ENCODE measurements around the gene AADAT.
"Not testable (repeated sequence)": the region's sequence is repeated elsewhere in the genome, so short reads cannot be mapped to it uniquely, and the experiment has no call there.

- TF ChIP-seq CTCF (IDR thresholded peaks at IDR 0.05; ENCODE audit: low read depth, low read length, missing input control); TAF1 (conservative IDR thresholded peaks at IDR 0.05); MAX (IDR thresholded peaks at IDR 0.05); ATF3 (IDR thresholded peaks at IDR 0.05); YY1 (IDR thresholded peaks at IDR 0.05); REST (IDR thresholded peaks at IDR 0.05); NR2F2 (IDR thresholded peaks at IDR 0.05); RAD21 (IDR thresholded peaks at IDR 0.05); EGR1 (IDR thresholded peaks at IDR 0.05; ENCODE audit: low read depth in 2 of 2); GABPA (IDR thresholded peaks at IDR 0.05 in 1 of 2, conservative IDR thresholded peaks at IDR 0.05 in 1 of 2): not testable (repeated sequence)
These were observed 43.6 kb downstream of the AADAT start for GRCh38 chr4:170046156-170046555.

All from liver (tissue), 3 donors.